H1 (cell line): ENCODE data around the gene RASAL1. TPM values are rescaled to one million over a fixed set of nuclear protein-coding genes. Genes with fewer than 3 reads are reported as not detected.

Experiments used
- ATF2 ChIP-seq: IDR thresholded peaks from 2 replicates; pipeline ENCODE4 v1.6.1; 2012; ENCODE audit warnings: low read length, inconsistent platforms
- CBX5 ChIP-seq: fragments of 300-800, 300-1000 bp; sonication (generic); IDR thresholded peaks from 2 replicates; pipeline ENCODE4 v1.7.1; 2016; ENCODE audit warnings: antibody characterized with exemption, low read length, low read depth
- CTBP2 ChIP-seq: IDR thresholded peaks from 2 replicates; pipeline ENCODE4 v1.7.0; 2011; ENCODE audit warnings: borderline replicate concordance, mild to moderate bottlenecking, moderate library complexity, mixed read lengths, low read length; ENCODE audit not compliant: insufficient read depth, insufficient read length
- CTCF ChIP-seq, 3 experiments: IDR thresholded peaks; 1 replicate in 2 of 3; 2 replicates in 1 of 3; pipeline versions ENCODE4 v1.5.1 to v1.6.1; 2011; ENCODE audit warnings: low read length in 3 of 3, mild to moderate bottlenecking in 3 of 3, inconsistent platforms in 2 of 3, low read depth in 1 of 3, moderate library complexity in 1 of 3; ENCODE audit not compliant: insufficient read depth in 1 of 3; ENCODE audit errors: control extremely low read depth in 1 of 3
- E2F6 ChIP-seq: IDR thresholded peaks from 2 replicates; pipeline ENCODE4 v1.6.1; 2012; ENCODE audit warnings: inconsistent platforms
- GABPA ChIP-seq: IDR thresholded peaks from 2 replicates; pipeline ENCODE4 v1.6.1; 2011; ENCODE audit warnings: mild to moderate bottlenecking, low read length, moderate library complexity, borderline replicate concordance; ENCODE audit not compliant: insufficient read depth
- GTF2F1 ChIP-seq: IDR thresholded peaks from 2 replicates; pipeline ENCODE4 v1.6.1; 2012; ENCODE audit warnings: low read depth, low read length, improper control_type of control experiment, borderline replicate concordance
- JUND ChIP-seq: IDR thresholded peaks from 2 replicates; pipeline ENCODE4 v1.6.1; 2011; ENCODE audit warnings: mild to moderate bottlenecking, improper control_type of control experiment, low read length
- KDM1A ChIP-seq: fragments of 200-600, 300-600 bp; sonication (generic); IDR thresholded peaks from 2 replicates; pipeline ENCODE4 v1.7.1; 2016; ENCODE audit warnings: mild to moderate bottlenecking, low read length, borderline replicate concordance
- POU5F1 ChIP-seq: IDR thresholded peaks from 2 replicates; pipeline ENCODE4 v1.6.1; 2011; ENCODE audit warnings: low read depth, mild to moderate bottlenecking, low read length, moderate library complexity
- RAD21 ChIP-seq, 2 experiments: IDR thresholded peaks in 1 of 2; conservative IDR thresholded peaks in 1 of 2; 2 replicates each; pipeline ENCODE4 v1.6.1; 2011; ENCODE audit warnings: low read depth in 2 of 2, low read length in 2 of 2, improper control_type of control experiment in 1 of 2, inconsistent platforms in 1 of 2, mild to moderate bottlenecking in 1 of 2, moderate library complexity in 1 of 2
- RNF2 ChIP-seq: fragments of 200-900, 300-1000 bp; sonication (generic); IDR thresholded peaks from 2 replicates; pipeline ENCODE4 v1.7.1; 2016; ENCODE audit warnings: borderline replicate concordance, low read depth, mild to moderate bottlenecking, antibody characterized with exemption, low read length; ENCODE audit not compliant: poor library complexity, severe bottlenecking; ENCODE audit errors: missing control alignments
- SIN3A ChIP-seq, 2 experiments: IDR thresholded peaks in 1 of 2; conservative IDR thresholded peaks in 1 of 2; 2 replicates each; pipeline ENCODE4 v1.6.1; 2011 to 2012; ENCODE audit warnings: low read length in 2 of 2, improper control_type of control experiment in 1 of 2, low read depth in 1 of 2, mild to moderate bottlenecking in 1 of 2
- SP2 ChIP-seq: IDR thresholded peaks from 2 replicates; pipeline ENCODE4 v1.6.1; 2012; ENCODE audit warnings: mild to moderate bottlenecking, low read length, inconsistent platforms
- YY1 ChIP-seq: IDR thresholded peaks from 2 replicates; pipeline ENCODE4 v1.6.1; 2011; ENCODE audit warnings: low read depth, mild to moderate bottlenecking, low read length
- polyA plus RNA-seq, 7 experiments: library from polyadenylated mRNA; depleted of rRNA in 3 of 7; stranded (reverse) in 5 of 7; unstranded in 2 of 7; fragments of >200 nt in 5 of 7; fragments of 200-250 nt in 2 of 7; gene quantifications; 1 replicate in 5 of 7; 2 replicates in 1 of 7; 4 replicates in 1 of 7; pipeline versions ENCODE4 v1.2.1 to v1.2.3, GENCODE V29; 2011 to 2013; ENCODE audit warnings: missing spikeins in 2 of 7, mixed read lengths in 2 of 7
- total RNA-seq: library from RNA; stranded (reverse); fragmentation: NEBNext Ultra II Directional; extraction: Animal tissue kit (Norgen Biotek cat#: 25700); gene quantifications from 2 replicates; pipeline ENCODE4 v1.2.1, GENCODE V29; 2021
- TF ChIP-seq, protein P1 (sequence below): IDR thresholded peaks from 2 replicates; pipeline ENCODE4 v1.6.1; 2012; ENCODE audit warnings: inconsistent platforms

RASAL1 gene
- total and polyA plus RNA-seq, 2 of the 8 experiments (the other 6 are each of a cell fraction or from before 2014, with no cell fraction given): 3.7 to 5.0 TPM

DNA sequence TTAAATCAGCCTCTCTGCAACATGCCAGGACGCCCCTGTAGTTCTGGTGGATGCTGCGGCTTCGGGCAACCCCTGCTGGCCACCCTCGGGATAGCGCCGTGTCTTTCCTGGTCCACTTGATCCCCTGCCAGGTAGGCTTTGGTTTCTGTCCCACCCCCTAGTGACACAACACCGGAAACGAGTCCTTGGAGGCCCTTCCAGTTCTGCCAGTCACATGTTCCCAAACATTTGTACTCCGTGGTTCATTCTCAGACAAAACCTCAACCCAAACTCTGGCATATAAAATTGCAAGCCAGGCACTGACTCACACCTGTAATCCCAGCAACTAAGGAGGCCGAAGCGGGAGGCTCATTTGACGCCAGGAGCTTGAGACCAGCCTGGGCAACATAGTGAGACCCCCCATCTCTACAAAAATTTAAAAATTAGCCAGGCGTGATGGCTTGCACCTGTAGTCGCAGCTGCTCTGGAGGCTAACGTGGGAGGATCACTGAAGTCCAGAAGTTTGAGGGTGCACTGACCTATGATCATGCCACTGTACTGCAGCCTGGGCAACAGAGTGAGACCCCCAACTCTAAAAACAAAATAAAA lies 37.0 kb downstream of the RASAL1 start (continued):
- TF ChIP-seq, protein P1, sequence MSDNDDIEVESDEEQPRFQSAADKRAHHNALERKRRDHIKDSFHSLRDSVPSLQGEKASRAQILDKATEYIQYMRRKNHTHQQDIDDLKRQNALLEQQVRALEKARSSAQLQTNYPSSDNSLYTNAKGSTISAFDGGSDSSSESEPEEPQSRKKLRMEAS: no peak; the same call in none of the 2 replicates
- peak; percentile 96 to 97 for TF ChIP-seq RAD21 (IDR thresholded peaks at IDR 0.05 in 1 of 2, conservative IDR thresholded peaks at IDR 0.05 in 1 of 2; ENCODE audit: low read depth in 2 of 2, low read length in 2 of 2)
- TF ChIP-seq ATF2: no peak
- peak; percentile 36; the same call in 1 of the 2 replicates for TF ChIP-seq GABPA
- no peak for TF ChIP-seq POU5F1
- no peak for TF ChIP-seq YY1
- TF ChIP-seq GTF2F1: no peak
- 0 out of 4 replicates have a peak, but pooled peaks of 1 of the 2 experiments have one; percentile 55 for TF ChIP-seq SIN3A (conservative IDR thresholded peaks at IDR 0.05 in 1 of 2, IDR thresholded peaks at IDR 0.05 in 1 of 2; ENCODE audit: low read depth in 1 of 2, low read length in 2 of 2)
- TF ChIP-seq SP2: no peak
- no peak for TF ChIP-seq CBX5
- TF ChIP-seq CTBP2: no peak
- peak; percentile 51; the same call in 1 of the 2 replicates for TF ChIP-seq JUND
- no peak for TF ChIP-seq RNF2
- peak; percentile 95 to 97 (median 96) for TF ChIP-seq CTCF (IDR thresholded peaks at IDR 0.05; ENCODE audit: control extremely low read depth in 1 of 3, insufficient read depth in 1 of 3, low read depth in 1 of 3, low read length in 3 of 3)
- 0 out of 2 replicates have a peak, but pooled peaks have one; percentile 26 for TF ChIP-seq E2F6
- TF ChIP-seq KDM1A: peak; percentile 90; the same call in 1 of the 2 replicates
- TF ChIP-seq, all 59 proteins: peak for 12
